Duodenal mucosa (tissue), 2 donors: ENCODE data around the gene KLHL6.
A peak's percentile ranks its signal among the peaks of the same experiment; 100 is the strongest.
"Not testable (repeated sequence)": the region's sequence is repeated elsewhere in the genome, so short reads cannot be mapped to it uniquely, and the experiment has no call there.

Source experiments
- H3K27ac ChIP-seq: one replicate; pipeline ENCODE4 v1.7.0; 2013; ENCODE audit warnings: low read depth, low read length
- H3K27me3 ChIP-seq, 2 donors: one replicate each; pipeline ENCODE4 v1.7.0; 2013; ENCODE audit warnings: low read length in 2 of 2, control low read depth in 1 of 2; ENCODE audit not compliant: insufficient read depth in 2 of 2, control insufficient read depth in 1 of 2
- H3K36me3 ChIP-seq, 2 donors: one replicate each; pipeline ENCODE4 v1.7.0; 2013; ENCODE audit warnings: low read length in 2 of 2, control low read depth in 1 of 2; ENCODE audit not compliant: insufficient read depth in 2 of 2, control insufficient read depth in 1 of 2
- H3K4me1 ChIP-seq, 2 donors: one replicate each; pipeline ENCODE4 v1.7.0; 2013; ENCODE audit warnings: low read length in 2 of 2, control low read depth in 1 of 2; ENCODE audit not compliant: insufficient read depth in 2 of 2, control insufficient read depth in 1 of 2
- H3K4me3 ChIP-seq, 2 donors: one replicate each; pipeline ENCODE4 v1.7.0; 2013; ENCODE audit warnings: low read length in 2 of 2, low read depth in 1 of 2
- H3K9ac ChIP-seq, 2 donors: one replicate each; pipeline ENCODE4 v1.7.0; 2013; ENCODE audit warnings: low read length in 2 of 2, low read depth in 1 of 2
- H3K9me3 ChIP-seq, 2 donors: one replicate each; pipeline ENCODE4 v1.7.0; 2013; ENCODE audit warnings: low read length in 2 of 2, control low read depth in 1 of 2; ENCODE audit not compliant: control insufficient read depth in 1 of 2

The KLHL6 gene

DNA sequence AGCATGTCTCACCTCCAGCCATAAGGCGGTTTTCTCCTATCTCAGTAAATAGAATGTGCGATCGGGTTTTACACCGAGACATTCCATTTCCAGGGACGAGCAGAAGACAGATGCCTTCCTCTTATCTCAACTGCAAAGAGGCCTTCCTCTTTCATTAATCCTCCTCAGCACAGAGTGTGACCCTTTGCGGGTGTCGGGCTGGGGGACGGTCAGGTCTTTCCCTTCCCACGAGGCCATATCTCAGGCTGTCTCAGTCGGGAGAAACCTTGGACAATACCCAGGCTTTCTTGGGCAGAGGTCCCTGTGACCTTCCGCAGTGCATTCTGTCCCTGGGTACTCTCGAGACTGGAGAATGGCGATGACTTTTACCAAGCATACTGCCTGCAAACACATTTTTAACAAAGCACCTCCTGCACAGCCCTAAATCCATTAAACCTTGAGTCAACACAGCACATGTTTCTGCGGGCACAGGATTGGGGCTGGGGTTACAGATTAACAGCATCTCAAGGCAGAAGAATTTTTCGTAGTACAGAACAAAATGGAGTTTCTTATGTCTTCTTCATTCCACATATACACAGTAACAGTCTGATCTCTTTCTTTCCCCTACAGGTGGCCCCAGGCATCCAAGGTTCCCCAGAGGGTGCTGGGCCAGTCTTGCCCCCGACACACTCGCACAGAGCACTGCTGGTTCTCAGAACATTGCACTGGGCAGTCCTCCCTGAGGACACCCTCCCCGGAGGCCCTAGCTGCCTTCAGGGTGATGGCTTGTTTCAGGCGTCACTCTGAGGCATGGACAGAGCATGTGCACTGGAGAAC, 34.6 kb downstream of the KLHL6 start:
- not testable (repeated sequence) for H3K9ac ChIP-seq, H3K9me3 ChIP-seq, H3K36me3 ChIP-seq, H3K27ac ChIP-seq, H3K4me3 ChIP-seq, H3K27me3 ChIP-seq
- peaks cover 9 to 15% of the 10 kb centered on the region in 2 donors for H3K4me1 ChIP-seq

DNA sequence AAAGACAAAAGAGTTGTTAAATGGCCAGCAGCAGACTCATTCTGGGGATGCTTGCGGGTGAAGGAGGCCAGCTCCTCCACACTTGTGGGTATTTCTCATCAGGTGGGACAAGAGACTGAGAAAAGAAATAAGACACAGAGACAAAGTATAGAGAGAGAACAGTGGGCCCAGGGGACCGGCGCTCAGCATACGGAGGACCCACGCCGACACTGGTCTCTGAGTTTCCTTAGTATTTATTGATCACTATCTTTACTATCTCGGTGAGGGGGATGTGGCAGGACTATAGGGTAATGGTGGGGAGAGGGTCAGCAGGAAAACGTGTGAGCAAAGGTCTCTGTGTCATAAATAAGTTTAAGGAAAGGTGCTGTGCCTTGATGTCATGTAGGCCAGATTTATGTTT, 35.2 kb downstream of the KLHL6 start:
- H3K27me3 ChIP-seq, H3K27ac ChIP-seq, H3K9me3 ChIP-seq, H3K9ac ChIP-seq, H3K4me3 ChIP-seq, H3K36me3 ChIP-seq: not testable (repeated sequence)
- H3K4me1 ChIP-seq, result peaks cover 9 to 15% of the 10 kb centered on the region in 2 donors

GRCh38 chr3:183519891-183520290, 35.6 kb downstream of the KLHL6 start:
- Histone ChIP-seq H3K4me1 (peaks cover 9 to 15% of the 10 kb centered on the region in 2 donors), H3K4me3 (no peak overlapping the region), H3K9ac (no peak overlapping the region), H3K9me3 (no peaks in the 10 kb centered on the region), H3K27me3 (no peaks in the 10 kb centered on the region), H3K36me3 (no peaks in the 10 kb centered on the region), H3K27ac (no peak overlapping the region)

- no peaks in the 10 kb centered on the region for H3K36me3 ChIP-seq
- H3K27me3 ChIP-seq, result no peaks in the 10 kb centered on the region
- no peak overlapping the region for H3K4me3 ChIP-seq
- H3K4me1 ChIP-seq, result peaks cover 9 to 15% of the 10 kb centered on the region in 2 donors
- H3K9me3 ChIP-seq, result no peaks in the 10 kb centered on the region
- H3K9ac ChIP-seq, result no peak overlapping the region
- no peak overlapping the region for H3K27ac ChIP-seq
Observed at GRCh38 chr3:183518491-183519251, 36.8 kb downstream of the KLHL6 start.

GRCh38 chr3:183517607-183518006, 37.9 kb downstream of the KLHL6 start:
- Histone ChIP-seq H3K9ac (no peak overlapping the region), H3K4me1 (peaks cover 9 to 15% of the 10 kb centered on the region in 2 donors), H3K36me3 (no peaks in the 10 kb centered on the region), H3K9me3 (no peaks in the 10 kb centered on the region), H3K27ac (no peak overlapping the region), H3K4me3 (no peak overlapping the region), H3K27me3 (no peaks in the 10 kb centered on the region)

- no peak overlapping the region for H3K4me3 ChIP-seq
- peak overlapping the region; percentile 34 for H3K27ac ChIP-seq
- no peaks in the 10 kb centered on the region for H3K27me3 ChIP-seq
- H3K36me3 ChIP-seq, result no peaks in the 10 kb centered on the region
- H3K9ac ChIP-seq, result no peak overlapping the region
- no peaks in the 10 kb centered on the region for H3K9me3 ChIP-seq
- peaks cover 9 to 15% of the 10 kb centered on the region in 2 donors for H3K4me1 ChIP-seq
Observed at GRCh38 chr3:183515968-183516851, 39.3 kb downstream of the KLHL6 start.

GRCh38 chr3:183514021-183514420, 41.5 kb downstream of the KLHL6 start:
- H3K9me3 ChIP-seq, result no peaks in the 10 kb centered on the region
- H3K27me3 ChIP-seq, result no peaks in the 10 kb centered on the region
- H3K9ac ChIP-seq, result no peak overlapping the region
- H3K27ac ChIP-seq, result no peak overlapping the region
- no peak overlapping the region for H3K4me3 ChIP-seq
- peaks cover 9 to 15% of the 10 kb centered on the region in 2 donors for H3K4me1 ChIP-seq
- no peaks in the 10 kb centered on the region for H3K36me3 ChIP-seq

GRCh38 chr3:183513046-183513706, 42.3 kb downstream of the KLHL6 start:
- no peaks in the 10 kb centered on the region for H3K27me3 ChIP-seq
- H3K4me1 ChIP-seq, result peaks cover 8 to 13% of the 10 kb centered on the region in 2 donors
- no peak overlapping the region for H3K9ac ChIP-seq
- H3K9me3 ChIP-seq, result no peaks in the 10 kb centered on the region
- H3K27ac ChIP-seq, result no peak overlapping the region
- H3K4me3 ChIP-seq, result no peak overlapping the region
- H3K36me3 ChIP-seq, result peaks cover 0 to 3% of the 10 kb centered on the region in 2 donors

- H3K27ac ChIP-seq, H3K9ac ChIP-seq, H3K9me3 ChIP-seq, H3K36me3 ChIP-seq, H3K4me3 ChIP-seq, H3K4me1 ChIP-seq, H3K27me3 ChIP-seq: not testable (repeated sequence)
Observed at GRCh38 chr3:183511286-183512131, 44.0 kb downstream of the KLHL6 start.
